Kidney (tissue), 14 donors: ENCODE data around the gene CAMK1D. TPM values are rescaled to one million over a fixed set of nuclear protein-coding genes. Genes with fewer than 3 reads are reported as not detected.
"Not testable (repeated sequence)": the region's sequence is repeated elsewhere in the genome, so short reads cannot be mapped to it uniquely, and the experiment has no call there.

Experiments used
- DNase-seq, 5 donors: peaks; one replicate each; pipeline ENCODE4 v3.0.0-alpha.2; 2013 to 2020
- FAIRE-seq: peaks from 2 replicates; lab custom pipeline; 2012; peaks lifted over from hg19 to GRCh38; lab: Jason Lieb, UNC
- H3K27ac ChIP-seq, 2 donors: one replicate each; pipeline ENCODE4 v1.7.0; 2013; ENCODE audit warnings: low read depth in 2 of 2, low read length in 2 of 2, inconsistent platforms in 1 of 2
- H3K27me3 ChIP-seq: one replicate; pipeline ENCODE4 v1.7.1; 2013; ENCODE audit warnings: low read length, inconsistent platforms; ENCODE audit not compliant: control insufficient read depth, insufficient read depth
- H3K36me3 ChIP-seq, 3 donors: one replicate each; pipeline versions ENCODE4 v1.7.0 to v1.7.1; 2013; ENCODE audit warnings: low read length in 3 of 3, control low read depth in 1 of 3, inconsistent platforms in 1 of 3; ENCODE audit not compliant: insufficient read depth in 3 of 3, control insufficient read depth in 2 of 3
- H3K4me1 ChIP-seq, 3 donors: one replicate each; pipeline versions ENCODE4 v1.7.0 to v1.7.1; 2013; ENCODE audit warnings: low read length in 3 of 3, inconsistent platforms in 1 of 3, low read depth in 1 of 3; ENCODE audit not compliant: control insufficient read depth in 2 of 3, insufficient read depth in 2 of 3
- H3K4me3 ChIP-seq, 3 donors: one replicate each; pipeline versions ENCODE4 v1.7.0 to v1.8.1; 2013; ENCODE audit warnings: low read length in 3 of 3, control low read depth in 1 of 3, inconsistent platforms in 1 of 3
- H3K9ac ChIP-seq, 3 donors: one replicate each; pipeline versions ENCODE4 v1.7.0 to v1.7.1; 2013; ENCODE audit warnings: low read length in 3 of 3, control low read depth in 1 of 3, inconsistent platforms in 1 of 3
- H3K9me3 ChIP-seq, 3 donors: one replicate each; pipeline versions ENCODE4 v1.7.0 to v1.7.1; 2013; ENCODE audit warnings: low read length in 3 of 3, control low read depth in 1 of 3, inconsistent platforms in 1 of 3; ENCODE audit not compliant: control insufficient read depth in 2 of 3, insufficient read depth in 1 of 3
- intact Hi-C: fragments of 100-400 bp; cut with DNase I; formaldehyde crosslinking; loops from one replicate; pipeline ENCODE4 v1.11.1; 2022
- polyA plus RNA-seq: library from polyadenylated mRNA; stranded (reverse); fragments of 350-450 nt; fragmentation: Illumina TruSeq; extraction: RNeasy Lipid Tissue Mini Kit (QIAGEN cat#74804); gene quantifications from one replicate; pipeline ENCODE4 v1.2.3, GENCODE V29; 2014; ENCODE audit warnings: low read depth, low replicate concordance; ENCODE audit not compliant: insufficient read depth
- total RNA-seq: library from RNA; stranded (reverse); fragmentation: NEBNext Ultra II Directional; extraction: Animal tissue kit (Norgen Biotek cat#: 25700); gene quantifications from one replicate; pipeline ENCODE4 v1.2.1, GENCODE V29; 2021
- TF ChIP-seq, protein P1 (sequence below): IDR thresholded peaks from 3 replicates; pipeline ENCODE4 v1.5.1; 2012; ENCODE audit warnings: mild to moderate bottlenecking, moderate library complexity, borderline replicate concordance; ENCODE audit not compliant: insufficient read depth; ENCODE audit errors: extremely low read depth
- donor health status: control.
- donor health status: control.
- donor health status: control.
- donor health status: control.
- donor health status: control.
- donor health status: DM: yes; HTN: yes; CAD: no.
- donor health status: Normal renal cell carcinoma (clear cell type).

Gene CAMK1D
- total and polyA plus RNA-seq, 2 donors from 2014 or later = 1.1 to 13.7 TPM

DNA sequence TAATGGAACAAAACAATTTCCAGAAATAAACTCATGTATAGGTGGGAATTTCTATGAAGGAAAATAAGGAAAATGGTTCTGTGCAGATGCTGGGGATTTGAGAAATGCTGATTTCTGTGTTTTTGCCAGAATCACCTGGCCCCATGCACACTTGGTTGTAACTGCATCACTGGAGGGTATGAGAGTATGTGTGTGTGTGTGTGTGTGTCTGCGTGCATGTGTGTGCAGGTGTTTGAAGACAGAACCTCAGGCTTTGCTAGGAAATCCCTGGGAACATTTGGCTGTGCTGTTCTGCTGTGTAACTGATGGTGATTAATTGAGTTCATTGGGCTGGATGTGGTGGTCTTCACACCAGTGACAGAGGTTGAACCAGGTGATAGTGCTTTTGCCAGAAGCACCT lies 141.6 kb downstream of the CAMK1D start:
- intact Hi-C loops = no loop called here
- Histone ChIP-seq H3K36me3 (no peaks in the 10 kb centered on the region), H3K4me3 (no peak overlapping the region), H3K4me1 (no peaks in the 10 kb centered on the region), H3K9me3 (no peaks in the 10 kb centered on the region), H3K27ac (no peak overlapping the region), H3K9ac (no peak overlapping the region), H3K27me3 (no peaks in the 10 kb centered on the region)
- FAIRE-seq (no peak), DNase-seq (no peak)
- TF ChIP-seq, protein P1, sequence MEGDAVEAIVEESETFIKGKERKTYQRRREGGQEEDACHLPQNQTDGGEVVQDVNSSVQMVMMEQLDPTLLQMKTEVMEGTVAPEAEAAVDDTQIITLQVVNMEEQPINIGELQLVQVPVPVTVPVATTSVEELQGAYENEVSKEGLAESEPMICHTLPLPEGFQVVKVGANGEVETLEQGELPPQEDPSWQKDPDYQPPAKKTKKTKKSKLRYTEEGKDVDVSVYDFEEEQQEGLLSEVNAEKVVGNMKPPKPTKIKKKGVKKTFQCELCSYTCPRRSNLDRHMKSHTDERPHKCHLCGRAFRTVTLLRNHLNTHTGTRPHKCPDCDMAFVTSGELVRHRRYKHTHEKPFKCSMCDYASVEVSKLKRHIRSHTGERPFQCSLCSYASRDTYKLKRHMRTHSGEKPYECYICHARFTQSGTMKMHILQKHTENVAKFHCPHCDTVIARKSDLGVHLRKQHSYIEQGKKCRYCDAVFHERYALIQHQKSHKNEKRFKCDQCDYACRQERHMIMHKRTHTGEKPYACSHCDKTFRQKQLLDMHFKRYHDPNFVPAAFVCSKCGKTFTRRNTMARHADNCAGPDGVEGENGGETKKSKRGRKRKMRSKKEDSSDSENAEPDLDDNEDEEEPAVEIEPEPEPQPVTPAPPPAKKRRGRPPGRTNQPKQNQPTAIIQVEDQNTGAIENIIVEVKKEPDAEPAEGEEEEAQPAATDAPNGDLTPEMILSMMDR = no peak

DNA sequence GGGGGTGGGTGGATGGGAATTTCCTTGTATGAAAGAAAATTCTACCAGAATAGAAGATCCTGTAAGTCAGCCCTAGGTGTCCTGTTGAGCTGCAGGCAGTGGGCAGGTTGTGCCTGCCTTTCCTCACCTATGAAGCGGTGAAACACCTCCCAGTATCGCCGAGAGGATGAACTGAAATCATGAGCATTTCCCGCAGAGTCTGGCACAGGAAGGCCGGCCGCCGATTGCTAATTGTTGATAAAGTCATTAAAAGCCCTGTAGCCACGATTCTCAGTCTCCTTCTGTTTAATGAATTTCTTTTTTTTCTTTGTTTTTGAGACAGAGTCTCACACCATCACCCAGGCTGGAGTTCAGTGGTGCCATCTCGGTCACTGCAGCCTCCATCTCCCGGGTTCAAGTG lies 142.1 kb downstream of the CAMK1D start:
- TF ChIP-seq, protein P1 = no peak
- Histone ChIP-seq H3K4me3 (no peak overlapping the region), H3K27ac (no peak overlapping the region), H3K9me3 (no peaks in the 10 kb centered on the region), H3K36me3 (no peaks in the 10 kb centered on the region), H3K4me1 (no peaks in the 10 kb centered on the region), H3K9ac (no peak overlapping the region), H3K27me3 (no peaks in the 10 kb centered on the region)
- no peak for DNase-seq
- intact Hi-C loops = no loop called here
- FAIRE-seq = no peak

DNA sequence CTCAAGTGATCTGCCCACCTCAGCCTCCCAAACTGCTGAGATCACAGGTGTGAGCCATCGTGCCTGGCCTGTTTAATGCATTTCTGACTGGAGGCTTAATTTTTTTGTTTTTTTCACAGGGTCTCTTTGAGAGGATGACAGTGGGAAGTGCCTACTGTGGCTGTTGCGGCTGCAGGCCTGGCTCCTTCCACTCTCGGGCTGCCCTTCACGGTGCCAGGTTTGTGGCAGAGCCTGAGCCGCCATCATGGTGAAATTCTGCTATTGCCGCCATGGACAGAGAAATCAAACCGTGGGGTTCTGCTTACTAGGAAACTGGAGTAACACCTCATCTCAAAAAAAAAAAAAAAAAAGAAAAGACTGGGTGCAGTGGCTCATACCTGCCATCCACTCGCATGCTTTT lies 142.7 kb downstream of the CAMK1D start:
- H3K27ac ChIP-seq = no peak overlapping the region
- no peak overlapping the region for H3K9ac ChIP-seq
- FAIRE-seq = no peak
- intact Hi-C loops = no loop called here
- no peaks in the 10 kb centered on the region for H3K4me1 ChIP-seq
- TF ChIP-seq, protein P1 = no peak
- no peaks in the 10 kb centered on the region for H3K36me3 ChIP-seq
- no peaks in the 10 kb centered on the region for H3K9me3 ChIP-seq
- no peaks in the 10 kb centered on the region for H3K27me3 ChIP-seq
- no peak overlapping the region for H3K4me3 ChIP-seq
- no peak for DNase-seq

DNA sequence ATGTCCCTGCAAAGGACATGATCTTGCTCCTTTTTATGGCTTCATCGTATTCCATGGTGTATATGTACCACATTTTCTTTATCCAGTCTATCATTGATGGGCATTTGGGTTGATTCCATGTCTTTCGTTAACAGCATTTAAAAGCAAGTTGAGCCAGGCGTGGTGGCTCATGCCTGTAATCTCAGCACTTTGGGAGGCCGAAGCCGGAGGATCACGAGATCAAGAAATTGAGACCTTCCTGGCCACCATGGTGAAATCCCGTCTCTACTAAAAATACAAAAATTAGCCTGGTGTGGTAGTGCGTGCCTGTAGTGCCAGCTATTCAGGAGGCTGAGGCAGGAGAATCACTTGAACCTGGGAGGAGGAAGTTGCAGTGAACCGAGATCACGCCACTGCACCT lies 147.7 kb downstream of the CAMK1D start:
- H3K4me3 ChIP-seq, H3K36me3 ChIP-seq, intact Hi-C loops, H3K9ac ChIP-seq, H3K27me3 ChIP-seq, H3K27ac ChIP-seq, H3K4me1 ChIP-seq, FAIRE-seq, H3K9me3 ChIP-seq: not testable (repeated sequence)
- peak in 1 of 5 donors; percentile 5 for DNase-seq
